Lower leg skin (tissue), 3 donors: Measurements from ENCODE around the gene ACAD8.

Source experiments
- CTCF ChIP-seq, 3 donors: fragments of 450-650 bp; IDR thresholded peaks; one replicate each; pipeline ENCODE4 v1.5.1; 2016; ENCODE audit warnings: antibody characterized with exemption in 3 of 3, mild to moderate bottlenecking in 3 of 3, moderate library complexity in 2 of 3
- POLR2A ChIP-seq, 2 donors: fragments of 450-650 bp; IDR thresholded peaks; one replicate each; pipeline ENCODE4 v1.6.1; 2016 to 2017; ENCODE audit warnings: antibody characterized with exemption in 2 of 2, mild to moderate bottlenecking in 1 of 2, moderate library complexity in 1 of 2

GRCh38 chr11:134238956-134239355 is 14.4 kb upstream of the ACAD8 start:
- TF ChIP-seq CTCF (IDR thresholded peaks at IDR 0.05) (no peak), POLR2A (IDR thresholded peaks at IDR 0.05) (no peak)
